Mammary epithelial cell (primary cell): ENCODE measurements around the gene CSNK1G2.

Experiments used
- CTCF ChIP-seq, 2 donors: IDR thresholded peaks in 1 of 2; conservative IDR thresholded peaks in 1 of 2; 2 replicates each; pipeline ENCODE4 v1.5.1; 2011 to 2012; ENCODE audit warnings: inconsistent platforms in 2 of 2, low read length in 2 of 2, mild to moderate bottlenecking in 2 of 2, control low read depth in 1 of 2, low read depth in 1 of 2; ENCODE audit not compliant: insufficient read depth in 1 of 2; ENCODE audit errors: extremely low read depth in 1 of 2
- EZH2 ChIP-seq: IDR thresholded peaks from 2 replicates; pipeline ENCODE4 v1.6.1; 2012; ENCODE audit warnings: low read length, inconsistent platforms, borderline replicate concordance

GRCh38 chr19:1941146-1942077 lies at the start of gene CSNK1G2:
- TF ChIP-seq CTCF (conservative IDR thresholded peaks at IDR 0.05 in 1 of 2, IDR thresholded peaks at IDR 0.05 in 1 of 2; ENCODE audit: extremely low read depth in 1 of 2, insufficient read depth in 1 of 2, low read depth in 1 of 2, low read length in 2 of 2): no peak
- no peak for TF ChIP-seq EZH2
